Peyer's patch (tissue), 4 donors: ENCODE measurements around the gene ZFP1.

ENCODE experiments used
- POLR2A ChIP-seq, 2 donors: fragments of 450-650 bp; IDR thresholded peaks; one replicate each; pipeline ENCODE4 v1.5.1; 2017; ENCODE audit warnings: antibody characterized with exemption in 2 of 2, mild to moderate bottlenecking in 2 of 2, moderate library complexity in 2 of 2
- TF ChIP-seq, protein P1 (sequence below), 6 experiments: fragments of 450-650 bp in 4 of 6; fragments of 200-600 bp in 2 of 6; sonication (generic) in 1 of 6; IDR thresholded peaks; one replicate each; pipeline ENCODE4 v1.5.1; 2017 to 2019; ENCODE audit warnings: antibody characterized with exemption in 6 of 6, mild to moderate bottlenecking in 3 of 6, moderate library complexity in 1 of 6

DNA sequence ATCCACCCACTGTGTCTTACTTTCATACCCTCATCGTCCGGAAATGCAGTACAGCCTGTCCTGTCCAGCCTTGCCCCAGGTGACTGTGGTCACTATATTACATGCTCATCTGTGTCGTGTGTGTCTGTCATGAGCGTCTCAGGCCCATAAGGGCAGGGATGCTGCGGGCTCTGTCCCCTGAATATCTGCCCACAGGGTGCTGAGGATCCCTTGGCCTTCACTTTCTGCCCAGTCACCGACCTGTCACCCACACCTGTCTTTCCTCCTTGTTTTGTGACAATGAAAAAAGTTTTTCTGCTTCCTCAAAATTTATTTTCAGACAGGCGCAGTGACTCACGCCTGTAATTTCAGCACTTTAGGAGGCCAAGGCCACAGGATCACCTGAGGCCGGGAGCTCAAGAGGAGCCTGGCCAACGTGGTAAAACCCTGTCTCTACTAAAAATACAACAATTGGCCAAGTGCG, 69.1 kb downstream of the ZFP1 start:
- TF ChIP-seq, protein P1, sequence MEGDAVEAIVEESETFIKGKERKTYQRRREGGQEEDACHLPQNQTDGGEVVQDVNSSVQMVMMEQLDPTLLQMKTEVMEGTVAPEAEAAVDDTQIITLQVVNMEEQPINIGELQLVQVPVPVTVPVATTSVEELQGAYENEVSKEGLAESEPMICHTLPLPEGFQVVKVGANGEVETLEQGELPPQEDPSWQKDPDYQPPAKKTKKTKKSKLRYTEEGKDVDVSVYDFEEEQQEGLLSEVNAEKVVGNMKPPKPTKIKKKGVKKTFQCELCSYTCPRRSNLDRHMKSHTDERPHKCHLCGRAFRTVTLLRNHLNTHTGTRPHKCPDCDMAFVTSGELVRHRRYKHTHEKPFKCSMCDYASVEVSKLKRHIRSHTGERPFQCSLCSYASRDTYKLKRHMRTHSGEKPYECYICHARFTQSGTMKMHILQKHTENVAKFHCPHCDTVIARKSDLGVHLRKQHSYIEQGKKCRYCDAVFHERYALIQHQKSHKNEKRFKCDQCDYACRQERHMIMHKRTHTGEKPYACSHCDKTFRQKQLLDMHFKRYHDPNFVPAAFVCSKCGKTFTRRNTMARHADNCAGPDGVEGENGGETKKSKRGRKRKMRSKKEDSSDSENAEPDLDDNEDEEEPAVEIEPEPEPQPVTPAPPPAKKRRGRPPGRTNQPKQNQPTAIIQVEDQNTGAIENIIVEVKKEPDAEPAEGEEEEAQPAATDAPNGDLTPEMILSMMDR (IDR thresholded peaks at IDR 0.05), result no peak
- TF ChIP-seq POLR2A (IDR thresholded peaks at IDR 0.05), result no peak
